Measurements from ENCODE around the gene ITPRID1.
"Not testable (repeated sequence)": the region's sequence is repeated elsewhere in the genome, so short reads cannot be mapped to it uniquely, and the experiment has no call there.

ITPRID1 gene

GRCh38 chr7:31512166-31512565 is 1.7 kb upstream of the ITPRID1 start:
- DNase-seq: no peak
- intact Hi-C loops (cut with DNase I): no loop called here

- DNase-seq: no peak
- intact Hi-C loops (cut with DNase I): no loop called here
These were observed 3.0 kb downstream of the ITPRID1 start for GRCh38 chr7:31516680-31517502.

GRCh38 chr7:31517513-31517912 is 3.6 kb downstream of the ITPRID1 start:
- intact Hi-C loops (cut with DNase I): no loop called here

GRCh38 chr7:31518766-31519165 is 4.9 kb downstream of the ITPRID1 start:
- DNase-seq: no peak
- intact Hi-C loops (cut with DNase I): no loop called here

More at GRCh38 chr7:31517513-31517912, 3.6 kb downstream of the ITPRID1 start:
- DNase-seq: peak in 3 of 10 donors; percentile 41 to 68 (median 48)

GRCh38 chr7:31521336-31522010 is 7.6 kb downstream of the ITPRID1 start:
- DNase-seq: no peak
- intact Hi-C loops (cut with DNase I): no loop called here

- intact Hi-C loops (cut with DNase I): no loop called here
- no peak for DNase-seq
These were observed 13.0 kb downstream of the ITPRID1 start for GRCh38 chr7:31526864-31527263.

- intact Hi-C loops (cut with DNase I): no loop called here
- no peak for DNase-seq
These were observed 15.2 kb downstream of the ITPRID1 start for GRCh38 chr7:31529103-31529502.

- intact Hi-C loops (cut with DNase I): not testable (repeated sequence)
These were observed 26.8 kb downstream of the ITPRID1 start for GRCh38 chr7:31540651-31541185.

GRCh38 chr7:31545549-31545948 is 31.7 kb downstream of the ITPRID1 start:
- intact Hi-C loops (cut with DNase I): no loop called here
- peak in 2 of 10 donors; percentile 29 to 78 for DNase-seq

More at GRCh38 chr7:31540651-31541185, 26.8 kb downstream of the ITPRID1 start:
- not testable (repeated sequence) for DNase-seq

- no peak for DNase-seq
- intact Hi-C loops (cut with DNase I): no loop called here
These were observed 35.7 kb downstream of the ITPRID1 start for GRCh38 chr7:31549611-31550010.

- intact Hi-C loops (cut with DNase I): no loop called here
- peak in 1 of 10 donors; percentile 12 for DNase-seq
These were observed 36.5 kb downstream of the ITPRID1 start for GRCh38 chr7:31550432-31550831.

GRCh38 chr7:31553661-31554081 is 39.8 kb downstream of the ITPRID1 start:
- intact Hi-C loops (cut with DNase I): no loop called here
- no peak for DNase-seq

GRCh38 chr7:31562002-31562401 is 48.1 kb downstream of the ITPRID1 start:
- DNase-seq: no peak
- intact Hi-C loops (cut with DNase I): no loop called here

GRCh38 chr7:31563522-31563921 is 49.6 kb downstream of the ITPRID1 start:
- no peak for DNase-seq
- intact Hi-C loops (cut with DNase I): no loop called here

- intact Hi-C loops (cut with DNase I): no loop called here
- no peak for DNase-seq
These were observed 50.1 kb downstream of the ITPRID1 start for GRCh38 chr7:31563951-31564350.

- DNase-seq: peak in 1 of 10 donors; percentile 35
- intact Hi-C loops (cut with DNase I): no loop called here
These were observed 50.8 kb downstream of the ITPRID1 start for GRCh38 chr7:31564661-31565060.

- DNase-seq: no peak
- intact Hi-C loops (cut with DNase I): no loop called here
These were observed 55.6 kb downstream of the ITPRID1 start for GRCh38 chr7:31569528-31569927.

GRCh38 chr7:31583526-31583925 is 69.6 kb downstream of the ITPRID1 start:
- DNase-seq: no peak
- intact Hi-C loops (cut with DNase I): no loop called here

GRCh38 chr7:31583942-31584341 is 70.1 kb downstream of the ITPRID1 start:
- no peak for DNase-seq
- intact Hi-C loops (cut with DNase I): no loop called here

GRCh38 chr7:31595390-31595789 is 81.5 kb downstream of the ITPRID1 start:
- intact Hi-C loops (cut with DNase I): no loop called here
- no peak for DNase-seq

- intact Hi-C loops (cut with DNase I): no loop called here
These were observed 88.2 kb downstream of the ITPRID1 start for GRCh38 chr7:31602041-31602625.

More at GRCh38 chr7:31602041-31602625, 88.2 kb downstream of the ITPRID1 start:
- DNase-seq: no peak

Measured in posterior cingulate gyrus (tissue), 11 donors.